Nephron progenitor cell (in vitro differentiated cells): Measurements from ENCODE around the gene SPATA6L.

Experiments
- DNase-seq: peaks from one replicate; pipeline ENCODE4 v3.0.0; 2021
- H3K27ac Mint-ChIP-seq: 2 replicates; pipeline ENCODE4 v1.8.0; 2021; ENCODE audit warnings: mild to moderate bottlenecking, moderate library complexity, mixed read lengths
- H3K27me3 Mint-ChIP-seq: 2 replicates; pipeline ENCODE4 v1.8.0; 2021; ENCODE audit warnings: mild to moderate bottlenecking, low read depth, mixed read lengths; ENCODE audit not compliant: poor library complexity
- H3K36me3 Mint-ChIP-seq: 2 replicates; pipeline ENCODE4 v1.8.0; 2021; ENCODE audit warnings: low read depth, mixed read lengths
- H3K4me1 Mint-ChIP-seq: 2 replicates; pipeline ENCODE4 v1.8.0; 2021; ENCODE audit warnings: mixed read lengths
- H3K4me3 Mint-ChIP-seq: 2 replicates; pipeline ENCODE4 v1.8.0; 2021; ENCODE audit warnings: mild to moderate bottlenecking, moderate library complexity, mixed read lengths
- H3K9me3 Mint-ChIP-seq: 2 replicates; pipeline ENCODE4 v1.8.0; 2021; ENCODE audit warnings: mild to moderate bottlenecking, moderate library complexity, mixed read lengths
- CTCF ChIP-seq: fragments of 200-600 bp; sonication (generic); IDR thresholded peaks from 2 replicates; pipeline ENCODE4 v1.5.0; 2021; ENCODE audit warnings: antibody characterized with exemption

The SPATA6L gene

DNA sequence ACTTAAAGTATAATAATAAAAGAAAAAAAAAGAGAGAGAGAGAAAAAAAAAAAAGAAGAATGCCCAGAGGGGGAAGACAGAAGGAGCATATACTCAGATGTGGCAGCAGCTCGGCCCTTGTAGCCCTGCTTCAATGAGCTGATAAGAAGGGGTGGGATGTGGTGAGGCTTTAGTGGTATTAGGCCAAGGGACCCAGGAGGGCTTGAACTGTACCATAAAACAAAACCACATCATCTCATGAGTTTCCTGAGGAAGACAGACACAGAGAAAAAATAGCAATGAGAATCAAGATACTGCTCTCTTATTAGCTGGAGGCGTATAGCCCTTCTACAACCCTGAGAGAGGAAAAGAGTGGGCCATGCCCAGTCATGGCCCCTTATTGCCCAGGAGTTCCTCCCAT, 103.2 kb downstream of the SPATA6L start:
- Mint-ChIP-seq H3K27me3 (no peaks in the 10 kb centered on the region), H3K36me3 (no peaks in the 10 kb centered on the region), H3K4me1 (no peaks in the 10 kb centered on the region), H3K27ac (no peak overlapping the region), H3K4me3 (no peak overlapping the region), H3K9me3 (no peaks in the 10 kb centered on the region)
- no peak for DNase-seq
- no peak for TF ChIP-seq CTCF

- Mint-ChIP-seq H3K9me3 (no peaks in the 10 kb centered on the region), H3K36me3 (no peaks in the 10 kb centered on the region), H3K27me3 (no peaks in the 10 kb centered on the region), H3K4me1 (peaks cover 9% of the 10 kb centered on the region), H3K27ac (no peak overlapping the region), H3K4me3 (no peak overlapping the region)
- no peak for TF ChIP-seq CTCF
- DNase-seq = no peak
These were observed 106.8 kb downstream of the SPATA6L start for GRCh38 chr9:4559261-4560182.

GRCh38 chr9:4558371-4558998, 107.8 kb downstream of the SPATA6L start:
- Mint-ChIP-seq H3K4me3 (no peak overlapping the region), H3K9me3 (no peaks in the 10 kb centered on the region), H3K4me1 (peaks cover 9% of the 10 kb centered on the region), H3K36me3 (no peaks in the 10 kb centered on the region), H3K27me3 (no peaks in the 10 kb centered on the region), H3K27ac (no peak overlapping the region)
- DNase-seq = no peak
- TF ChIP-seq CTCF = no peak

DNA sequence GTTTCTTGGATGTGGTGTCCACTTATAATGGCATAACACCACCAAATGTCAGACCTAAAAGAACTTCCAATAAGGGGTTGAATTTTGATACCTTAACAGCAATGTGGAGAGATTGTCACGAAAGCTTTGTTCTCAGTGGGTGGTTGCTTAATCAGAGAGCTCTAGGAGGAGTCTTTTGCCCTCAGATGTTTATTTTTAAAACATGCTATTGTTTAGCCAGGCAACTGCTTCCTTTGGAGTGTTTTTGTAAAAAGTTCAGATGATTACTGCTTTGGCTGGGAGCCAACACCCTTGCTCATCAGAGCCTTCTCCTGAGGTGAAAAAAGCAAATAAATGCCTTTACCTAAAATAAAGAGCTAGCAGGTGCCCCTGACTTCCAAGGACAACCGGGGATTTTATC, 111.0 kb downstream of the SPATA6L start:
- Mint-ChIP-seq H3K27ac (no peak overlapping the region), H3K27me3 (no peaks in the 10 kb centered on the region), H3K4me1 (peaks cover 9% of the 10 kb centered on the region), H3K4me3 (no peak overlapping the region), H3K9me3 (no peaks in the 10 kb centered on the region), H3K36me3 (no peaks in the 10 kb centered on the region)
- no peak for DNase-seq
- no peak for TF ChIP-seq CTCF

- no peak for TF ChIP-seq CTCF
- Mint-ChIP-seq H3K36me3 (no peaks in the 10 kb centered on the region), H3K4me1 (peaks cover 9% of the 10 kb centered on the region), H3K4me3 (no peak overlapping the region), H3K9me3 (no peaks in the 10 kb centered on the region), H3K27me3 (no peaks in the 10 kb centered on the region), H3K27ac (no peak overlapping the region)
- no peak for DNase-seq
These were observed 112.3 kb downstream of the SPATA6L start for GRCh38 chr9:4553951-4554381.
